Endothelial cell of umbilical vein (primary cell): ENCODE results near the gene ABCC4. TPM values are rescaled to one million over a fixed set of nuclear protein-coding genes. Genes with fewer than 3 reads are reported as not detected.

Source experiments
- BruUV-seq: library from RNA; stranded (reverse); fragments of 400-500 nt; replicated peaks from 2 replicates; lab custom pipeline; 2021; lab: Mats Ljungman, UMichigan
- CTCF ChIA-PET: fragments of 300-600, 350-600 bp; sonication (Branson Sonifier 250); formaldehyde crosslinking; loops from one replicate; lab custom pipeline; 2021; ENCODE audit warnings: antibody characterized with exemption, inconsistent platforms; lab: Charles Lee
- POLR2A ChIA-PET: fragments of 300-600, 350-600 bp; sonication (Branson Sonifier 250); formaldehyde crosslinking; loops from one replicate; lab custom pipeline; 2021; ENCODE audit warnings: antibody characterized with exemption, inconsistent platforms; lab: Charles Lee
- DNase-seq: peaks from one replicate; pipeline ENCODE4 v3.0.0-alpha.2; 2011; ENCODE audit warnings: low read depth, low spot score
- FAIRE-seq: peaks from 2 replicates; lab custom pipeline; 2011; peaks lifted over from hg19 to GRCh38; lab: Jason Lieb, UNC
- H2AFZ ChIP-seq: 2 replicates; pipeline ENCODE4 v1.6.0; 2012; ENCODE audit warnings: low read depth, low read length, control low read depth, inconsistent platforms
- H3K27ac ChIP-seq: 2 replicates; pipeline ENCODE4 v1.5.1; 2011; ENCODE audit warnings: low read depth, mild to moderate bottlenecking, control low read depth, low read length, moderate library complexity; ENCODE audit not compliant: insufficient read depth
- H3K27me3 ChIP-seq, 2 experiments: 2 replicates each; pipeline versions ENCODE4 v1.6.0 to v1.6.1; 2011; ENCODE audit warnings: low read length in 2 of 2, mixed read lengths in 1 of 2; ENCODE audit not compliant: control insufficient read depth in 2 of 2, insufficient read depth in 2 of 2
- H3K36me3 ChIP-seq, 2 experiments: 2 replicates in 1 of 2; 3 replicates in 1 of 2; pipeline ENCODE4 v1.5.1; 2011; ENCODE audit warnings: low read length in 2 of 2, mild to moderate bottlenecking in 1 of 2, moderate library complexity in 1 of 2; ENCODE audit not compliant: control insufficient read depth in 2 of 2, insufficient read depth in 2 of 2; ENCODE audit errors: extremely low read depth in 1 of 2
- H3K4me1 ChIP-seq: 3 replicates; pipeline ENCODE4 v1.5.1; 2011; ENCODE audit warnings: mild to moderate bottlenecking, low read length; ENCODE audit not compliant: control insufficient read depth, insufficient read depth; ENCODE audit errors: extremely low read depth
- H3K4me2 ChIP-seq: 2 replicates; pipeline ENCODE4 v1.6.1; 2011; ENCODE audit warnings: low read length, control low read depth, mixed read lengths; ENCODE audit not compliant: insufficient read depth
- H3K4me3 ChIP-seq, 3 experiments: fragments of 200-600 bp in 1 of 3; sonication (generic), shearing (Covaris generic) in 1 of 3; replicated peaks in 1 of 3; 2 replicates each; pipeline ENCODE4 v1.5.1; 2011 to 2016; ENCODE audit warnings: control low read depth in 3 of 3, low read length in 3 of 3, mild to moderate bottlenecking in 2 of 3, inconsistent platforms in 1 of 3, low read depth in 1 of 3, moderate library complexity in 1 of 3; ENCODE audit not compliant: insufficient read depth in 1 of 3
- H3K79me2 ChIP-seq: 2 replicates; pipeline ENCODE4 v1.6.0; 2012; ENCODE audit warnings: low read length, inconsistent platforms; ENCODE audit not compliant: control insufficient read depth, insufficient read depth
- H3K9ac ChIP-seq: replicated peaks from 2 replicates; pipeline ENCODE3; 2011; ENCODE audit warnings: low read length, control low read depth; ENCODE audit not compliant: insufficient read depth; ENCODE audit errors: extremely low read depth
- H3K9me1 ChIP-seq: replicated peaks from 3 replicates; pipeline ENCODE4 v1.6.0; 2011; ENCODE audit warnings: mild to moderate bottlenecking, low read length; ENCODE audit not compliant: control insufficient read depth, insufficient read depth; ENCODE audit errors: extremely low read depth
- H3K9me3 ChIP-seq: replicated peaks from 2 replicates; pipeline ENCODE4 v1.5.1; 2012; ENCODE audit warnings: low read length, inconsistent platforms; ENCODE audit not compliant: control insufficient read depth, insufficient read depth
- H4K20me1 ChIP-seq: replicated peaks from 2 replicates; pipeline ENCODE3; 2011; ENCODE audit warnings: mild to moderate bottlenecking, low read length; ENCODE audit not compliant: control insufficient read depth, insufficient read depth; ENCODE audit errors: extremely low read depth
- CTCF ChIP-seq, 2 donors: IDR thresholded peaks; 1 replicate in 1 of 2; 2 replicates in 1 of 2; pipeline ENCODE4 v1.5.1; 2011; ENCODE audit warnings: low read length in 2 of 2, mild to moderate bottlenecking in 2 of 2, moderate library complexity in 2 of 2, control low read depth in 1 of 2, inconsistent platforms in 1 of 2, low read depth in 1 of 2; ENCODE audit not compliant: insufficient read depth in 1 of 2; ENCODE audit errors: extremely low read depth in 1 of 2
- EZH2 ChIP-seq: IDR thresholded peaks from 2 replicates; pipeline ENCODE4 v1.6.1; 2012; ENCODE audit warnings: borderline replicate concordance, low read depth, mild to moderate bottlenecking, moderate library complexity, low read length, inconsistent platforms; ENCODE audit not compliant: severe bottlenecking
- FOS ChIP-seq: IDR thresholded peaks from 2 replicates; pipeline ENCODE4 v1.6.1; 2011; ENCODE audit warnings: mild to moderate bottlenecking, low read length, moderate library complexity, borderline replicate concordance; ENCODE audit not compliant: insufficient read depth
- GATA2 ChIP-seq: IDR thresholded peaks from 2 replicates; pipeline ENCODE4 v1.7.0; 2011; ENCODE audit warnings: low read depth, mild to moderate bottlenecking, moderate library complexity, mixed read lengths, low read length; ENCODE audit not compliant: insufficient read length, insufficient read depth
- JUN ChIP-seq: IDR thresholded peaks from 2 replicates; pipeline ENCODE4 v1.6.1; 2011; ENCODE audit warnings: borderline replicate concordance, low read depth; ENCODE audit not compliant: insufficient read length, insufficient read depth
- MAX ChIP-seq: IDR thresholded peaks from 2 replicates; pipeline ENCODE4 v1.6.1; 2011; ENCODE audit not compliant: insufficient read depth, insufficient read length
- MYC ChIP-seq: IDR thresholded peaks from one replicate; pipeline ENCODE4 v1.6.1; 2011; ENCODE audit warnings: mild to moderate bottlenecking, low read depth, low read length
- POLR2A ChIP-seq: IDR thresholded peaks from 2 replicates; pipeline ENCODE4 v1.6.1; 2012; ENCODE audit warnings: low read depth, mild to moderate bottlenecking, control low read depth, low read length
- POLR2AphosphoS5 ChIP-seq: IDR thresholded peaks from 2 replicates; pipeline ENCODE4 v1.6.1; 2012; ENCODE audit warnings: low read depth, mild to moderate bottlenecking, control low read depth, low read length, moderate library complexity; ENCODE audit not compliant: insufficient read depth
- dilution Hi-C: fragments of 300-500 bp; cut with MboI; formaldehyde crosslinking; loops from one replicate; pipeline ENCODE4 v1.15.0; 2019; ENCODE audit warnings: low sequenced_read_pairs; ENCODE audit not compliant: extremely low pct_ligation_motif_present
- intact Hi-C: fragments of 100-400 bp; cut with micrococcal nuclease; formaldehyde crosslinking; loops from one replicate; pipeline ENCODE4 v1.10.0; 2022
- polyA plus RNA-seq, 4 experiments: library from polyadenylated mRNA; depleted of rRNA in 3 of 4; stranded (reverse) in 3 of 4; unstranded in 1 of 4; fragments of >200 nt; gene quantifications; 2 replicates each; pipeline versions ENCODE4 v1.2.1 to v1.2.3, GENCODE V29; 2011 to 2012; ENCODE audit warnings: missing spikeins in 1 of 4
- total RNA-seq: library from RNA; stranded (reverse); gene quantifications from 2 replicates; pipeline ENCODE4 v1.2.3, GENCODE V29; 2021

Gene ABCC4
- total and polyA plus RNA-seq, 2 donors (not counting 3 experiments of a cell fraction or from before 2014, with no cell fraction given) = 9.2 to 15.9 TPM

DNA sequence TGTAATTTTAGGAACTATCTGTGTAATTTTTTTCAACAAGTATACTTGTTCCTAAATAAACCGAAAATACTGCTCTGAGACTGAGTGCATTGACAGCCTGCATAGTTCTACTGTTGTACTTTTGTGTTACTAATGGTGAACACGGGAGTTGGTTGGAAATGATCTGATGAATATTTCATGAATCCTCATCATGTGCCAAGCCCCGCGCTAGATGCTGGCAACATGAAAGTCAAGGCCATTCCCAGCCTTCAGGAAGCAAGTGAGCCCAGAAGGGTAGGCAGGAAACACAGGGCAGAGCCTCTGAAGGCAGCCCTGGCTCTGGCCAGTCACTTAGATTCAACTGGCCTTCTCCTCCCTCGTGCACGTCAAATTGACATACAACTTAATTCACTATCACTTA, 106.1 kb downstream of the ABCC4 start:
- no TSS peak for BruUV-seq
- TF ChIP-seq MYC = no peak
- H3K9me3 ChIP-seq = no peaks in the 10 kb centered on the region
- no peaks in the 10 kb centered on the region for H4K20me1 ChIP-seq
- no peaks in the 10 kb centered on the region for H3K27me3 ChIP-seq
- intact Hi-C loops (no loop called here), dilution Hi-C loops (no loop called here)
- H3K36me3 ChIP-seq = no peaks in the 10 kb centered on the region
- H3K4me1 ChIP-seq = no peaks in the 10 kb centered on the region
- FAIRE-seq (no peak), DNase-seq (no peak)
- H3K9me1 ChIP-seq = no peaks in the 10 kb centered on the region
- H3K27ac ChIP-seq = no peak overlapping the region
- H3K4me3 ChIP-seq = no peak overlapping the region
- CTCF ChIA-PET = interaction anchor here (1.0 to 3.5 kb wide), 2 partner anchors 185 to 209 kb away, joined by 3 to 16 read pairs; no protein-coding TSS in a partner anchor
- H3K4me2 ChIP-seq = no peak overlapping the region
- POLR2A ChIA-PET = no interaction called here
- no peak overlapping the region for H2AFZ ChIP-seq
- no peak overlapping the region for H3K9ac ChIP-seq
- no peaks in the 10 kb centered on the region for H3K79me2 ChIP-seq

DNA sequence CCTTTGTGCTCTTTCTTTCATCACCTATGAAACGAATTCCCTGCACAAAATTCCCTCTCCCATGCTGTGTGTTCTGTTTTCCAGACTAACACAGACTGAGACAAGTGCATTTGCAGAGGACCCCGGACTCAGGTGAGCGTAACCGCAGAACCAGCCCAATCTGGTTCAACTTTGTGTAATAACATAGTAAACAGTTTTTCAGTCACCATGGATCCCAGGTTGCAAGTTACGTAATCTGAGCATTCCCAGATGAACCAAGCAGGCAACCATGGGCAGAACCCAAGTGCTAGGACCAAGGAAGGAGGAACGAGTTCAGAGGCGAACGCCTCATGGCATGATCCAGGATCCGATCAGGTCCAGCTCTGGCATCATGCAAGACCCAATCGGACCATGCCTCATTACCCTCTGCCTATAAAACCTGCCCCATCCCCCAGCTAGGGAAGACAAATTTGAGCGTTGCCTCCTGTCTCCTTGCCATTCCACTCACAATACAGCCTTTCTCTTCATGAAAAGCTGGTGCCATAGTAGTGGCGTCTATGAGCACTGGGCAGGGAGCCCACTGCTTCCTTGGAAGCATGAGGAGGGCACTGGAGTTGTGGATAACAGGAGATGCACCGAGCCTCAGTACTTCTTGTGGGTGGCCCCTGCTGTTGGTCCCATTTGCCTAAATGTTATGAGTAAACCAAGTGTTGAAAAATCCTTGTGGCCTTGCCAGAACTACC, 107.6 kb downstream of the ABCC4 start:
- Histone ChIP-seq H3K4me1 (no peaks in the 10 kb centered on the region), H4K20me1 (no peaks in the 10 kb centered on the region), H3K36me3 (no peaks in the 10 kb centered on the region), H3K9ac (no peak overlapping the region), H3K9me1 (no peaks in the 10 kb centered on the region), H3K4me3 (no peak overlapping the region), H3K27ac (no peak overlapping the region), H3K27me3 (no peaks in the 10 kb centered on the region), H2AFZ (no peak overlapping the region), H3K9me3 (no peaks in the 10 kb centered on the region), H3K79me2 (no peaks in the 10 kb centered on the region), H3K4me2 (no peak overlapping the region)
- intact Hi-C loops (no loop called here), dilution Hi-C loops (no loop called here)
- BruUV-seq = no TSS peak
- ChIA-PET CTCF (interaction anchor here (1.3 to 8.5 kb wide), 5 partner anchors 42 to 208 kb away, joined by 3 to 633 read pairs (median 54); partner anchors contain the start of gene ABCC4), POLR2A (no interaction called here)
- TF ChIP-seq MYC (no peak), GATA2 (no peak), MAX (no peak), POLR2AphosphoS5 (no peak), FOS (no peak), JUN (no peak), CTCF (IDR thresholded peaks at IDR 0.05; ENCODE audit: extremely low read depth in 1 of 2, insufficient read depth in 1 of 2, low read depth in 1 of 2, low read length in 2 of 2) (no peak), POLR2A (no peak), EZH2 (no peak)
- FAIRE-seq (no peak), DNase-seq (no peak)
